GM21390 (cell line): Measurements from ENCODE around the gene NUDT22.

Source experiments
- ATAC-seq: cut with Tn5 transposase; IDR thresholded peaks from one replicate; pipeline ENCODE4 v1.9.1; 2021; ENCODE audit not compliant: unreplicated experiment

NUDT22 gene

DNA sequence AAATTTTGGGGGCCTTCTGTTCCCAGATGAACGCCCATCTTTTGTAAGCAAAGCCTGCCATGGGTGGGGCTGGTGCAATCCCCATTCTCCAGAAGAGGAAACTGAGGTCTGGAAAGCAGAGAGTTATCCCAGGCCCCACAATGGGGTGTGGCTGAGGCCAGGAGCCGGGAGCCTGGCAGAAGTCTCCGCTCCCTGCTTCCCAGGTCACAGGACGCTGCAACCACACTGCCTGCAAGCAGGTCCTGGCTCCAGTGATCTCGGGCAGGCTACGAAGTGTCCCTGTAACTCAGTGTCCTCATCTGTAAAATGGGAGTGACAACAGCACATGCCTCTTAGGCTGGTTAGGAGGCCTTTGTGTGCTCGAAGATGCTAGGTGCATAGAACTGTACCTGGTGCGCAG is 27.0 kb downstream of the NUDT22 start:
- no peak for ATAC-seq

DNA sequence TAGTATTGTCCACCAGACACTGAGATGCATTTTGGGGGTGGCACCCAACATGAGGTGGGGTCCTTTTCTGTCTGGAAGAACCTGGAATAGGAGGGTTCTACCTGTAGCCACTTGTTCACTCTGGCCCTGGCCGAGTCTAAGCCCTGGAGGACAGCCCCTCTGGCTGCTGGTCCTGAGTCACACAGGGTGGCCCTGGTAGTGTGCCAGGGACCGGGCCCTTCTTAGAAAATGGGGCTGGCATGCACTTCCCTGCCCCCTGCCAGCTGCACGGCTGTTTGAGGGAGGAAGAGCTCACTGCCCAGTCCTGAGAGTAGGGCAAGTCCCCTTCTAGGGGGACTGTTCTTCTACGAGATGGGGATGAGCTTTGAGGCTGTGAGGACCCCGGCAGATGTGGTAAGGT is 27.4 kb downstream of the NUDT22 start:
- ATAC-seq = no peak

DNA sequence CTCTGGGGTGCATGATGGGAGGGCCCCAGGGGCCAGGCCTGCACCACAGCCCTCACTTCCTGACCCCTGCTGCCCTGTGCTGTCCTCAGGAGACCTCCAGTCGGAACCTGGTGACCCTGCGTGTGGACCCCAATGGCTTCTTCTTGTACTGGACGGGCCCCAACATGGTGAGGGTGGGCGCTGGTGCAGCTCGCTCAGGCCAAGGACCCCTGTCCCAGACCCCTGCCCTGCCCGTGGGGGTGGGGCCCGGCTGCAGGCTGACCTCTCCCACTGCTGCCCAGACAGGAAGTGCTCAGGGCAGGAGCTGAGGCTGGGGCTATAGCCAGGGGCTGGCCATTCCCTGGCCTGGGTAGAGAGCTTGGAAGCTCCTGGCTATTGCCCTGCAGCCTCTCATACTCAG is 28.3 kb downstream of the NUDT22 start:
- ATAC-seq = no peak

DNA sequence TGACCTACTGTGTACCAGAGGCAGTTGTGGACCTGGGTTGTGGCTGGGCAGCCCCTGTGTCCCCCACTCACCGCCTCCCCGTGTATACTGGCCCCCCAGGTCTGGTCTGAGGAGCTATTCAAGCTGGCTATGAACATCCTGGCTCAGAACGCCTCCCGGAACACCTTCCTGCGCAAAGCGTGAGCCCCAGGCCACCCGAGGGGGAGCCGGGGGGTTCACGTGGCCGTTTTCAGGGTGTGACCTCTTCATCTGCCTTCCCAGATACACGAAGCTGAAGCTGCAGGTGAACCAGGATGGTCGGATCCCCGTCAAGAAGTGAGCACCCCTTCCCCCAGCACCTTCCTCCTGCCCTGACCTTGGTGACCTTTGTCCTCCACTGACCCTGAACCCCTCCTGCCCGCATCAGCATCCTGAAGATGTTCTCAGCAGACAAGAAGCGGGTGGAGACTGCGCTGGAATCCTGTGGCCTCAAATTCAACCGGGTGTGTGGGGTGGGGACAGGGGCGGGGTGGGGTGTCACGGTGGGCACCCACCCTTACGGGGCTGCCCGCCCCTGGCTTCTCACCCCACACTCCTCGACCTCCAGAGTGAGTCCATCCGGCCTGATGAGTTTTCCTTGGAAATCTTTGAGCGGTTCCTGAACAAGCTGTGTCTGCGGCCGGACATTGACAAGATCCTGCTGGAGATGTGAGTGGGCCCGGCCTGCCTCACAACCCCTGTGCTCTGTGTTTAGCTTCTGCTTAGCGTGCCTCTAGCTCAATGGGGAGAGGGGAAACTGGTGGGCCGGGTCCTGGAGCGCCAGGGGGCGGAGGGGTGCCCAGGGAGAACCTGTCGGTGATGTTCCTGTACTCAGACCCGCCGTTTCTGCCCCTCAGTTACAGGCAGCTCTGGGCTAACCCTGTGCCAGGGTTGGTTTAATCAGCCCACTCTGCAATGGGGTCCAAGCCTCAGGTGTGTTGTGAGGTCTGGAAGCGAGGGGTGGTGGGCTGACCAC is 29.4 kb downstream of the NUDT22 start:
- ATAC-seq = no peak

DNA sequence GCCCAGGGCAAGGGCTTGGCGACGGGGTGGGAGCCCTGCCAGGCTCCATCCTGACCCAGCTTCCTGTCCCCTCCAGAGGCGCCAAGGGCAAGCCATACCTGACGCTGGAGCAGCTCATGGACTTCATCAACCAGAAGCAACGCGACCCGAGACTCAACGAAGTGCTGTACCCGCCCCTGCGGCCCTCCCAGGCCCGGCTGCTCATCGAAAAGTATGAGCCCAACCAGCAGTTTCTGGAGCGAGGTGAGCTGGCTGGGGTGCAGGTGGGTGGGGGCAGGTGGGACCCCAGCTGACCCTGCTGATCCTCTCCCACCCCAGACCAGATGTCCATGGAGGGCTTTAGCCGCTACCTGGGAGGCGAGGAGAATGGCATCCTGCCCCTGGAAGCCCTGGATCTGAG is 30.2 kb downstream of the NUDT22 start:
- ATAC-seq = no peak

DNA sequence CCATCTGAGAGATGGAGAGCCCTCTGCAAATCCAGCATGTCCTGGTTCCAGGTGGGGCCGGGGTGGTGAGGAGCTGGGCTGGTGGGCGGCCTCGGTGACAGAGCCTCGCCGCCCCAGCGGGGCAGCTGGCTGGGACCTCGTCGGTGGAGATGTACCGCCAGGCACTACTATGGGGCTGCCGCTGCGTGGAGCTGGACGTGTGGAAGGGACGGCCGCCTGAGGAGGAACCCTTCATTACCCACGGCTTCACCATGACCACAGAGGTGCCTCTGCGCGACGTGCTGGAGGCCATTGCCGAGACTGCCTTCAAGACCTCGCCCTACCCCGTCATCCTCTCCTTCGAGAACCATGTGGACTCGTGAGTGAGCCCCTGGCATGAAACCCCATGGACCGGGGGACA is 32.3 kb downstream of the NUDT22 start:
- ATAC-seq = no peak

DNA sequence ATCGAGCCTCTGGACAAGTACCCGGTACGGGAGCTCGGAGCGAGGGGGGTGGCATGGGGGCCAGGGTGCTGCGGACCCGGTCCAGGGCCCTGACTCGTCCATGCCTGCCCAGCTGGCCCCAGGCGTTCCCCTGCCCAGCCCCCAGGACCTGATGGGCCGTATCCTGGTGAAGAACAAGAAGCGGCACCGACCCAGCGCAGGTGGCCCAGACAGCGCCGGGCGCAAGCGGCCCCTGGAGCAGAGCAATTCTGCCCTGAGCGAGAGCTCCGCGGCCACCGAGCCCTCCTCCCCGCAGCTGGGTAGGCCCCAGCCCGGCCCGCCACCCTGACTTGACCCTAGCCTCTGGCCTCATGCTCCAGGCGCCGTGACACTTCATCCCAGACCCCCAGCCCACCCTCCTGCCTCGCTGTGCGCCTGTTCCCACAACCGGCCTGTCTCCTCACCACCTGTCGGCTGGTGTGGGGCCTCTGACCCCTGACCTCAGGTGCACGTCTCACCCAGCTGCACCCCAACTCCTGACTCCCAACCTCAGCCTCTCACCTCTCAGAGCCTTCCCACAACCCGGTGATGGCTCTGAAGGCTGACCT is 33.0 kb downstream of the NUDT22 start:
- ATAC-seq = no peak

DNA sequence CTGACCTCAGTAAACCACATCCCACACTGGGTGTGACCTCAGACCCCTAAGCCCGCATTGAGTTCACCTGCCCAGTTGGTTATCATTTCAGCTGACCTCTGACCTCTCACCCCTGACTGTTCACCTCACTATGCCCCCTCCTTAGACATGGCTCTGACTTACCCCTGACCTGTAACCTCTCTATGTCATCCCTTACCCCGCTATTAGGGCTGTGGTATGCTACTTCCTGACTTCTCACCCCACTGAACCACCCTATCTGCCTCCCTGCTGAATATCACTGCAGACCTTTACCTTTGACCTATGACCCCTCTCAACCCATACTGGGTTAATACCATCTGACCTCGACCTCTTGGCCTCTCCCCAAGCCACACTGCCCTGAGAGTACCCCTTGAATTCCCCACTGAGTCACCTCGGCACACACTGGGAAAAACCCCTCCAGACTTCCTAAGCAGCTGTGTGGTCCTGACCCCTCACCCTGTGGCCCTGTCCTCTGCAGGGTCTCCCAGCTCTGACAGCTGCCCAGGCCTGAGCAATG is 33.5 kb downstream of the NUDT22 start:
- no peak for ATAC-seq

DNA sequence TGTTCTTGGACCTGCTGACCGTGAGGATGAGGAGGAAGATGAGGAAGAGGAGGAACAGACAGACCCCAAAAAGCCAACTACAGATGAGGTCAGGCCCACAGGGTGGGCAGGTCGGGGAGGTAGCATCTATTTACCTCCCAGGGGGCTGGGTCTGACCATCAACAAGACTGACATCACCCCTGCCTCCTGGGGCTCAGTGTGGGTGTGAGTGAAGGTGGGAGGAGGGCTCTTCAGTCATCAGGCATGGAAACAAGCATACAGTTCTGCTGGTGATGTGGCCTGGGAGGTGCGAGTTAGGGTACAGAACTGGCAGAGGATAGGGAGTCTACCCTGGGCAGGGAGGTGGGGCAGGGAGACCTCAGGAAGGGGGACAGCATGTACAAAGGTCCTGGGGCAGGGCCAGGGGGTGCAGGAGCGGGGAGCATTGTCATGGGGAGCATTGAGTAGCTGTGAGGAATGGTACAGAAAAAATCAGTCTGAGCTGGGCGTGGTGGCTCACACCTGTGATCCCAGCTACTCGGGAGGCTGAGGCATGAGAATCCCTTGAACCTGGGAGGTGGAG is 34.2 kb downstream of the NUDT22 start:
- ATAC-seq = no peak

DNA sequence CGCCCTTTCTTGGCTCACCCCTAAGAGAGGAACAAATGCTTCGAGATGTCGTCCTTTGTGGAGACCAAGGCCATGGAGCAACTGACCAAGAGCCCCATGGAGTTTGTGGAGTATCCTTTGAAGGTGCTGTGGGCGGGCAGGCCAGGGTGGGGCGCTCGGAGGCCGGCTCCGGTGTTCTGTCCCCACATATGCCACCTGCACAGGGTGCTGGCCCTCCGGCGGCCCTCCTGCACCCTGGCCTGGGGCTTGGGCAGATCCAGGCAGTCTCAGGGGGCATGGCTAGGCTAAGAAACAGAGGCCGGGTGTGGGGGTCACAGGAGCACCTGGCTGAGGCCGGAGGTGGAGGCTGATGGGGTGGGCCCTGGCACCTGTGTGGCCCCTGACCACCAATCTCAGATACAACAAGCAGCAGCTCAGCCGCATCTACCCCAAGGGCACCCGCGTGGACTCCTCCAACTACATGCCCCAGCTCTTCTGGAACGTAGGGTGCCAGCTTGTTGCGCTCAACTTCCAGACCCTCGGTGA is 35.5 kb downstream of the NUDT22 start:
- ATAC-seq = no peak

DNA sequence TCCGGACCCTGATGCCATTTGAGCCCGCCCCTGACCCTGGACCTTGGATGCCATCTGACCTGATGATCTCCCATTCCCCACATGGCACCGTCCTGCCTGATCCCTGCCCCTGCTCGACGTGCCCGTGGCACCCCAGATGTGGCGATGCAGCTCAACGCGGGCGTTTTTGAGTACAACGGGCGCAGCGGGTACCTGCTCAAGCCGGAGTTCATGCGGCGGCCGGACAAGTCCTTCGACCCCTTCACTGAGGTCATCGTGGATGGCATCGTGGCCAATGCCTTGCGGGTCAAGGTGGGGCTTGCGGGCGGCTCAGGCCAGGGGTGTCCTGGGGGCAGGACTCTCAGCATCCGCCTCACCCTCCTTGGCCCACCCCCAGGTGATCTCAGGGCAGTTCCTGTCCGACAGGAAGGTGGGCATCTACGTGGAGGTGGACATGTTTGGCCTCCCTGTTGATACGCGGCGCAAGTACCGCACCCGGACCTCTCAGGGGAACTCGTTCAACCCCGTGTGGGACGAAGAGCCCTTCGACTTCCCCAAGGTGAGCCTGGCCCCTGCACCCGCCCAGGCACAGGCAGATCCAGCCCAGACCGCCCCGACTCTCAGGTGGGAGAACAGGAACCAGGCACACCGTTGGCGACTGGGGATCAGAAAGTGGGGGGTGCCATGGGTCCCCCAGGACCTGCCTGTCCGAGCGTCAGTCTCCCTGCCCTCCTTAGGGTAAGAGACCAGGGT is 36.4 kb downstream of the NUDT22 start:
- no peak for ATAC-seq

DNA sequence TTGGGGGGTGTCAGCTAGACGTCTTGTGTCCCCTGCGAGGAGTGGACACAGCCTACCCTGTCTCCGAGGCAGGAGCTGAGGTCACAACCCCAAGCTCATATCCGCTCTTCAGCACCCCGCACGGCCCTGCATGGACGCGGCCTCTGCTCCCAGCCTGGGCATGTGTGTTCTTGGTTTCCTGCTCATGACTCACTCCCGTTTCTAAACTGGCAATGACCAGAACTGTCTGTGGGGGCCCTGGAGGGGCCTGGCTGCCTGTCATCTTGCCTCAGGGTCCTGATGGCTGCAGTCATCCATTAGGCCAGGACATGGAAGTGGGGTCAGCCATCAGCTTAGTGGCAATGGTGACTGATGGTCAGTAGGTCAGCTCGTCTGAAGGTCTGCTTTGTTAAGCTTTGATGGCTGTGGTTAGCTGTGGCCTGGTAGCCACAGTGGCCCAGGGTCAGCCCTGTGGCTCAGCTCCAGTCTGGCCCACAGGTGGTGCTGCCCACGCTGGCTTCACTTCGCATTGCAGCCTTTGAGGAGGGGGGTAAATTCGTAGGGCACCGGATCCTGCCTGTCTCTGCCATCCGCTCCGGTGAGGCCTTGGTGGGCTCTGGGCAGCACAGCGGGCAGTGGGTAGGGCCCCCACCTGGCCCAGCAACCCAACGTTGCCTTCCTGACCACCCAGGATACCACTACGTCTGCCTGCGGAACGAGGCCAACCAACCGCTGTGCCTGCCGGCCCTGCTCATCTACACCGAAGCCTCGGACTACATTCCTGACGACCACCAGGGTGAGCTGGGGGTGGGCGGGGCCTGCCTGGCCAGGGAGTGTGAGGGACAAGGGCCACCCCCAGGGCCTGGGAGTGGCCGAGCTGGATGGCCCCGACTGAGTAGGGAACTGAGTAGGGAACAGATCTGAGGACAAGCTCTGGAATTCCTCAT is 37.2 kb downstream of the NUDT22 start:
- ATAC-seq = no peak

DNA sequence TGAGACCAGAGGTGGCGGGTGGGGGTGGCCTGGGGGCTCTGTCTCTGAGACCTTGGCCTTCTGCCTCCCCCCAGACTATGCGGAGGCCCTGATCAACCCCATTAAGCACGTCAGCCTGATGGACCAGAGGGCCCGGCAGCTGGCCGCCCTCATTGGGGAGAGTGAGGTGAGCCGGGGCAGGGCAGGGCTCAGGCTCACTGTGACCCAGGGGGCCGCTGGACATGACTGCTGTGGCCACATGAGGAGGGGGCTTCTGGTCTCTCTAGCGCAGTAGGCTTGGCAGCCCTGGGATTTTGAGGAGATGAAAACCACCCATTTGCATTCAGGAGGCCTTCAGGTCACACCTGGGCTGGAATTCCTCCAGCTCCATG is 37.9 kb downstream of the NUDT22 start:
- ATAC-seq = no peak

DNA sequence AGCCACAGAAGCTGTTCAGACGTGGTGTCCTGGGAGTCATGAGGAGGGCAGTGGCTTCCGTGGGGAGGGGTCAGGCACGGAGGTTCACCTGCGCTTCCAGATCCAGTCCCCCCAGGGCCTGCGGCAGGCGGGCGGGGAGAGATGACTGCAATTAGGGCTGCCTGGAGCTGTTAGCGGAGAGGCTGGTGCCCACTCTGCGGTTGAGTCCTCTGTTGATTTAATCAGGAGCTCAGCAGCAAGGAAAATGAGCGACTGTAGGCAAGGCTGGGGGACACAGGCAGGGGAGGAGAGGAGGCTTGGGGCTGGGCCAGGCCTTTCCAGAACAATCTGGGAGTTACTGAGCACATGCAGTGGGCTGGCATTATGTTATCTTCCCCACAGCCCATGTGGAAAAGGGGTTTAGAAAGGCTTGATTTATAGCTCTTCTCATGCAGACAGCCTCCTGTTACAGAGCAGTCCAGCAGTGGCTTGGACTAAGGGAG is 38.3 kb downstream of the NUDT22 start:
- ATAC-seq = no peak

DNA sequence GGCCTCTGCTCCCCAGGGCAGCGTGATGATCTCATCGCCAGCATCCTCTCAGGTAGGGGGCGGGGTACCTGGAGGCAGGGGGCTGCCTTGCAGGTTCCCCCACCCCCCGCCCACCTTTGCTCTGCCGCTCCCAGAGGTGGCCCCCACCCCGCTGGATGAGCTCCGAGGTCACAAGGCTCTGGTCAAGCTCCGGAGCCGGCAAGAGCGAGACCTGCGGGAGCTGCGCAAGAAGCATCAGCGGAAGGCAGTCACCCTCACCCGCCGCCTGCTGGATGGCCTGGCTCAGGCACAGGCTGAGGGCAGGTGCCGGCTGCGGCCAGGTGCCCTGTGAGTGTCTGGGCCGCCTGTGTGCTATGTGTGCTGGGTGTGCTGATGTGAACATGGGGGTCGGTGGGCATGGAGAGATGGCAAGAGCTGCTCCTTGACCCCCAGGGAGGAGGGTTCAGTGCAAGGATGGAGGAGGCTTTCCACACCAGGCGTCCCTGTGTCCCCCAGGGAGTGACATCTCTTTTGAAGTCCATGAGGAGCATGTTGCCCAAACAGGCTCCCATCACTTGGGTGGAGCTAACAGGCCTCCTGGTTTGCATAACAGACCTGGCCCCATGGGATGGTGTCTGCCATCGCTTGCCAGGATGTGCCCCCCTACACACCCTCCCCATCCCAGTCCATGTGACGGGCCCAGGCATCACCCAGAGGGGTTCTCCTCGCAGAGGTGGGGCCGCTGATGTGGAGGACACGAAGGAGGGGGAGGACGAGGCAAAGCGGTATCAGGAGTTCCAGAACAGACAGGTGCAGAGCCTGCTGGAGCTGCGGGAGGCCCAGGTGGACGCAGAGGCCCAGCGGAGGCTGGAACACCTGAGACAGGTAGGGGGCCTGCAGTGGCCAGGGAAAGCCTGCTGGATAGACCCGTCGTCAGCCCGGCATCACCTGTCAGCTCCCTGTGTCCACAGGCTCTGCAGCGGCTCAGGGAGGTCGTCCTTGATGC is 39.4 kb downstream of the NUDT22 start:
- ATAC-seq = no peak

DNA sequence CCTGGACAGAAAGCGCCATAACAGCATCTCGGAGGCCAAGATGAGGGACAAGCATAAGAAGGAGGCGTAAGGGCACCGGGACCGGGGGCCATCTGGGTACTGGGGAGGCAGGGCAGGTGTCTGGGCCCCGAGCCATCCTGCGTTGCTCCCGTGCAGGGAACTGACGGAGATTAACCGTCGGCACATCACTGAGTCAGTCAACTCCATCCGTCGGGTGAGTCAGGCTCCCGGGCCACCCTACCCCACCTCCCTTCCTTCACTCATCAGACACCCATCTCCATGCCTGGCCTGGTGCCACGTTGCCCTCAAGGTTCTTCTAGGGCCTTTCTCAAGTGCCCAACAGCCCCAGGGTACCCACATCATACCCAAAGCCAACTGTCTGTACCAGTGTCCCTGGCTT is 40.3 kb downstream of the NUDT22 start:
- ATAC-seq = no peak

DNA sequence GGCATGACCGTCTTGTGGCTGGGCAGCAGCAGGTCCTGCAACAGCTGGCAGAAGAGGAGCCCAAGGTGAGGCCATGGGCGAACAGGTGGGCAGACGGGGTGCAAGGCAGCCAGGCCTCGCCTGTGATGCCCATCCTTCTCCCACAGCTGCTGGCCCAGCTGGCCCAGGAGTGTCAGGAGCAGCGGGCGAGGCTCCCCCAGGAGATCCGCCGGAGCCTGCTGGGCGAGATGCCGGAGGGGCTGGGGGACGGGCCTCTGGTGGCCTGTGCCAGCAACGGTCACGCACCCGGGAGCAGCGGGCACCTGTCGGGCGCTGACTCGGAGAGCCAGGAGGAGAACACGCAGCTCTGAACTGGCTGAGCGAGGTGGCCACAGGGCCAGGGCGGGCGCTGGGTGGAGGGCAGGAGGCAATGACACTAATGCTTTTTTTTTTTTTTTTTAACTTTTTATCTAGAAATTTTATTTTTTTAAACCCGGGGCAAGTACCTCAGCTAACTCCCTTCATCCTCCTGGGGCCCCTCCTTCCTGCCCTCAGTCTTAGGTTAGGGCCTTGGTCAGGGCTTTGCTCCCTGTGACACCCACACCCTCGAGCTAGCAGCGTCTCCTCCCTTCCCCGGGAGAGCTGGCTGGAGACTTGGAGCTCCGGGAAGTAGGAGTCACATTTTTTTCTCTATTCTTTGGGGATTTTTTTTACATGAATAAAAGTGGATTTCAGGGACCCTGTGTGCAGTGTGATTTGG is 41.3 kb downstream of the NUDT22 start:
- no peak for ATAC-seq
